Vagina (tissue), 2 donors: ENCODE measurements around the gene ZNF184. TPM values are rescaled to one million over a fixed set of nuclear protein-coding genes. Genes with fewer than 3 reads are reported as not detected.
"Not testable (repeated sequence)": the region's sequence is repeated elsewhere in the genome, so short reads cannot be mapped to it uniquely, and the experiment has no call there.

Source experiments
- DNase-seq, 2 donors: peaks; one replicate each; pipeline ENCODE4 v3.0.0-alpha.2; 2017; ENCODE audit errors: extremely low spot score in 2 of 2
- H3K27ac ChIP-seq: fragments of 200-600 bp; sonication (generic); one replicate; pipeline ENCODE4 v1.5.1; 2019
- H3K27me3 ChIP-seq: fragments of 200-600 bp; sonication (generic); one replicate; pipeline ENCODE4 v1.5.1; 2019
- H3K36me3 ChIP-seq, 2 donors: fragments of 200-600 bp; sonication (generic); one replicate each; pipeline ENCODE4 v1.5.1; 2017 to 2019
- H3K4me1 ChIP-seq: fragments of 200-600 bp; sonication (generic); one replicate; pipeline ENCODE4 v1.5.1; 2019
- H3K4me3 ChIP-seq, 2 donors: fragments of 200-600 bp; sonication (generic); 1 replicate in 1 of 2; 2 replicates in 1 of 2; pipeline ENCODE4 v1.5.1; 2016 to 2019
- H3K9me3 ChIP-seq: fragments of 200-600 bp; sonication (generic); one replicate; pipeline ENCODE4 v1.5.1; 2019
- CTCF ChIP-seq, 3 experiments: fragments of 450-650 bp in 2 of 3; fragments of 200-600 bp in 1 of 3; sonication (generic) in 1 of 3; IDR thresholded peaks; one replicate each; pipeline ENCODE4 v1.5.1; 2017 to 2019; ENCODE audit warnings: antibody characterized with exemption in 3 of 3, mild to moderate bottlenecking in 2 of 3, moderate library complexity in 2 of 3
- POLR2A ChIP-seq, 2 donors: fragments of 450-650 bp; IDR thresholded peaks; one replicate each; pipeline ENCODE4 v1.6.1; 2017; ENCODE audit warnings: antibody characterized with exemption in 2 of 2, mild to moderate bottlenecking in 2 of 2, moderate library complexity in 2 of 2
- POLR2AphosphoS5 ChIP-seq, 2 donors: sonication (generic); formaldehyde crosslinking; IDR thresholded peaks; one replicate each; pipeline ENCODE4 v1.9.0; 2017; ENCODE audit warnings: antibody characterized with exemption in 2 of 2, mild to moderate bottlenecking in 2 of 2, low read depth in 1 of 2; ENCODE audit not compliant: insufficient read depth in 1 of 2
- intact Hi-C: fragments of 100-400 bp; cut with DNase I; formaldehyde crosslinking; loops from one replicate; pipeline ENCODE4 v1.15.1; 2023
- total RNA-seq: library from RNA; depleted of rRNA; stranded (reverse); fragments of >200 nt; gene quantifications from one replicate; pipeline ENCODE4 v1.2.3, GENCODE V29; 2016

ZNF184 gene
- total RNA-seq, 1 donor from 2014 or later, result 4.4 TPM

- Histone ChIP-seq H3K27me3 (no peaks in the 10 kb centered on the region), H3K9me3 (no peaks in the 10 kb centered on the region), H3K4me3 (no peak overlapping the region), H3K4me1 (no peaks in the 10 kb centered on the region), H3K27ac (no peak overlapping the region), H3K36me3 (no peaks in the 10 kb centered on the region)
- no peak for DNase-seq
- TF ChIP-seq CTCF (IDR thresholded peaks at IDR 0.05) (no peak), POLR2A (IDR thresholded peaks at IDR 0.05) (no peak), POLR2AphosphoS5 (IDR thresholded peaks at IDR 0.05; ENCODE audit: insufficient read depth in 1 of 2, low read depth in 1 of 2) (no peak)
- intact Hi-C loops, result no loop called here
Observed at GRCh38 chr6:27433714-27434113, 39.2 kb downstream of the ZNF184 start.

- no peaks in the 10 kb centered on the region for H3K4me1 ChIP-seq
- H3K27me3 ChIP-seq, result no peaks in the 10 kb centered on the region
- no peak overlapping the region for H3K4me3 ChIP-seq
- intact Hi-C loops, result no loop called here
- DNase-seq, result no peak
- no peak overlapping the region for H3K27ac ChIP-seq
- no peaks in the 10 kb centered on the region for H3K36me3 ChIP-seq
- H3K9me3 ChIP-seq, result no peaks in the 10 kb centered on the region
- TF ChIP-seq POLR2A (IDR thresholded peaks at IDR 0.05) (no peak), POLR2AphosphoS5 (IDR thresholded peaks at IDR 0.05; ENCODE audit: insufficient read depth in 1 of 2, low read depth in 1 of 2) (no peak), CTCF (IDR thresholded peaks at IDR 0.05) (no peak)
Observed at GRCh38 chr6:27428966-27429365, 43.9 kb downstream of the ZNF184 start.

GRCh38 chr6:27428502-27428901 lies 44.4 kb downstream of the ZNF184 start:
- DNase-seq, result no peak
- H3K27ac ChIP-seq, result no peak overlapping the region
- H3K4me1 ChIP-seq, result no peaks in the 10 kb centered on the region
- intact Hi-C loops, result no loop called here
- H3K36me3 ChIP-seq, result no peaks in the 10 kb centered on the region
- no peak overlapping the region for H3K4me3 ChIP-seq
- no peak for TF ChIP-seq CTCF (IDR thresholded peaks at IDR 0.05)
- TF ChIP-seq POLR2A (IDR thresholded peaks at IDR 0.05), result no peak
- TF ChIP-seq POLR2AphosphoS5 (IDR thresholded peaks at IDR 0.05; ENCODE audit: insufficient read depth in 1 of 2, low read depth in 1 of 2), result no peak
- H3K27me3 ChIP-seq, result no peaks in the 10 kb centered on the region
- no peaks in the 10 kb centered on the region for H3K9me3 ChIP-seq

- Histone ChIP-seq H3K4me3 (no peak overlapping the region), H3K36me3 (no peaks in the 10 kb centered on the region), H3K27me3 (no peaks in the 10 kb centered on the region), H3K4me1 (no peaks in the 10 kb centered on the region), H3K9me3 (no peaks in the 10 kb centered on the region), H3K27ac (no peak overlapping the region)
- TF ChIP-seq CTCF (IDR thresholded peaks at IDR 0.05), result no peak
- no peak for TF ChIP-seq POLR2A (IDR thresholded peaks at IDR 0.05)
- TF ChIP-seq POLR2AphosphoS5 (IDR thresholded peaks at IDR 0.05; ENCODE audit: insufficient read depth in 1 of 2, low read depth in 1 of 2), result no peak
- intact Hi-C loops, result no loop called here
- DNase-seq, result no peak
Observed at GRCh38 chr6:27426045-27426620, 46.8 kb downstream of the ZNF184 start.

- H3K36me3 ChIP-seq, H3K4me1 ChIP-seq, H3K27ac ChIP-seq, H3K9me3 ChIP-seq, H3K4me3 ChIP-seq, intact Hi-C loops, DNase-seq, H3K27me3 ChIP-seq: not testable (repeated sequence)
Observed at GRCh38 chr6:27424851-27425250, 48.1 kb downstream of the ZNF184 start.
